RWPE2 (cell line): ENCODE results near the gene CNOT1.
A peak's percentile ranks its signal among the peaks of the same experiment; 100 is the strongest.

Experiments
- ATAC-seq: fragments of 200-7000 bp; cut with Tn5 transposase; 3 replicates; pipeline ENCODE4 v1.9.1; 2021; ENCODE audit warnings: low read depth
- DNase-seq: peaks from one replicate; pipeline ENCODE4 v3.0.0-alpha.2; 2020; ENCODE audit warnings: low spot score
- H3K27ac ChIP-seq: fragments of 450-650 bp; 2 replicates; pipeline ENCODE4 v1.5.1; 2017; ENCODE audit warnings: mild to moderate bottlenecking; ENCODE audit not compliant: poor library complexity, severe bottlenecking
- H3K27me3 ChIP-seq: fragments of 250-450 bp; sonication (Bioruptor Pico); 2 replicates; pipeline ENCODE4 v1.5.1; 2021; ENCODE audit warnings: mild to moderate bottlenecking, moderate library complexity; ENCODE audit not compliant: insufficient read depth, poor library complexity, severe bottlenecking
- H3K36me3 ChIP-seq: fragments of 250-450 bp; sonication (Bioruptor Pico); 2 replicates; pipeline ENCODE4 v1.5.1; 2020; ENCODE audit warnings: low read depth, mild to moderate bottlenecking, moderate library complexity
- H3K4me1 ChIP-seq: fragments of 250-450 bp; sonication (Bioruptor Pico); 2 replicates; pipeline ENCODE4 v1.5.1; 2021; ENCODE audit warnings: mild to moderate bottlenecking, moderate library complexity; ENCODE audit not compliant: insufficient read depth, poor library complexity, severe bottlenecking
- H3K4me3 ChIP-seq: fragments of 250-450 bp; sonication (Bioruptor Pico); 2 replicates; pipeline ENCODE4 v1.5.1; 2021; ENCODE audit warnings: mild to moderate bottlenecking, moderate library complexity; ENCODE audit not compliant: severe bottlenecking
- H3K9me3 ChIP-seq: fragments of 250-450 bp; sonication (Bioruptor Pico); 2 replicates; pipeline ENCODE4 v1.5.1; 2021; ENCODE audit warnings: mild to moderate bottlenecking, moderate library complexity; ENCODE audit not compliant: severe bottlenecking
- TF ChIP-seq, protein P1 (sequence below): fragments of 450-650 bp; IDR thresholded peaks from one replicate; pipeline ENCODE4 v1.5.1; 2017; ENCODE audit warnings: mild to moderate bottlenecking, moderate library complexity; ENCODE audit not compliant: poor library complexity, severe bottlenecking

The CNOT1 gene

DNA sequence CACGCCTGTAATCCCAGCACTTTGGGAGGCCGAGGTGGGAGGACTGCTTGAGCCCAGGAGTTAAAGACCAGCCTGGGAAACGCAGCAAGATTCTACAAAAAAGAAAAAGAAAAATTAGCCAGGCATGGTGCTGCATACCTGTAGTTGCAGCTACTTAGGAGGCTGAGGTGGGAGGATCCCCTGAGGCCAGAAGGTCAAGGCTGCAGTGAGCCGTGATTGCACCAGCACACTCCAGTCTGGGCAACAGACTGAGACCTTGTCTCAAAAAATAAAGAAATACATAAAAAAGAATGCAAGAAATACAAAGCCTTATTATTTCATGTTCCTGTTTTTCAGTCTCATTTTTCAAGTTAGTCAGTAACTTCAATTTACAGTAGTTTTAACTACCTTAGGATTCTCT, 5.9 kb upstream of the CNOT1 start:
- TF ChIP-seq, protein P1, sequence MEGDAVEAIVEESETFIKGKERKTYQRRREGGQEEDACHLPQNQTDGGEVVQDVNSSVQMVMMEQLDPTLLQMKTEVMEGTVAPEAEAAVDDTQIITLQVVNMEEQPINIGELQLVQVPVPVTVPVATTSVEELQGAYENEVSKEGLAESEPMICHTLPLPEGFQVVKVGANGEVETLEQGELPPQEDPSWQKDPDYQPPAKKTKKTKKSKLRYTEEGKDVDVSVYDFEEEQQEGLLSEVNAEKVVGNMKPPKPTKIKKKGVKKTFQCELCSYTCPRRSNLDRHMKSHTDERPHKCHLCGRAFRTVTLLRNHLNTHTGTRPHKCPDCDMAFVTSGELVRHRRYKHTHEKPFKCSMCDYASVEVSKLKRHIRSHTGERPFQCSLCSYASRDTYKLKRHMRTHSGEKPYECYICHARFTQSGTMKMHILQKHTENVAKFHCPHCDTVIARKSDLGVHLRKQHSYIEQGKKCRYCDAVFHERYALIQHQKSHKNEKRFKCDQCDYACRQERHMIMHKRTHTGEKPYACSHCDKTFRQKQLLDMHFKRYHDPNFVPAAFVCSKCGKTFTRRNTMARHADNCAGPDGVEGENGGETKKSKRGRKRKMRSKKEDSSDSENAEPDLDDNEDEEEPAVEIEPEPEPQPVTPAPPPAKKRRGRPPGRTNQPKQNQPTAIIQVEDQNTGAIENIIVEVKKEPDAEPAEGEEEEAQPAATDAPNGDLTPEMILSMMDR = no peak
- no peaks in the 10 kb centered on the region for H3K36me3 ChIP-seq
- no peak overlapping the region for H3K4me3 ChIP-seq
- peaks cover 4% of the 10 kb centered on the region for H3K4me1 ChIP-seq
- ATAC-seq = no peak
- H3K9me3 ChIP-seq = no peaks in the 10 kb centered on the region
- no peak overlapping the region for H3K27ac ChIP-seq
- DNase-seq = no peak
- H3K27me3 ChIP-seq = no peaks in the 10 kb centered on the region

DNA sequence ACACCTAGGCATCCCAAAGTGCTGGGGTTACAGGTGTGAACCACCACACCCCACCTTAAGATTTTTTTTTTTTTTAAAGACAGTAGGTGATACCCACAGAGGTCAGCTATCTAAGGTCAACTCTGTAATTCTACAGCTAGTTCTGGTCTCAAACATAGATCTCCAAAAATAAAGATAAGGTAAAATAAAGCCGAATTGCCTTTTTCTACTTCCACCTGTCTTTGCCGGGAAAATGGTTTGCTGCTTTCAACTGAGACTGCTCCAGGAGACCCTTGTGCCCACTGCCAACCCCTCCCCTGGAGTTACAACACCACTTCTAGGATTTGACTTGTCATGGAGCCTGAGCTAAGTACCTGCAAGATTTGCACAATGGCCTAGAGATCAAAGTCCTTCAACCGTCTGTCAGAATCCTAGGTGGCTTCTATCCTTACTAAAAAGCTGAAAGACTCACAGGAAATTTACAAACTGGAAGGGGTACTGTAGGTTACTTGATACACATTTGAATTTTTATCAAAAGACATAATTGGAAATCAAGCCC, 4.7 kb upstream of the CNOT1 start:
- H3K27ac ChIP-seq = no peak overlapping the region
- no peaks in the 10 kb centered on the region for H3K27me3 ChIP-seq
- TF ChIP-seq, protein P1 = no peak
- H3K4me1 ChIP-seq = peaks cover 4% of the 10 kb centered on the region
- H3K36me3 ChIP-seq = no peaks in the 10 kb centered on the region
- DNase-seq (no peak), ATAC-seq (no peak)
- H3K9me3 ChIP-seq = no peaks in the 10 kb centered on the region
- H3K4me3 ChIP-seq = no peak overlapping the region

DNA sequence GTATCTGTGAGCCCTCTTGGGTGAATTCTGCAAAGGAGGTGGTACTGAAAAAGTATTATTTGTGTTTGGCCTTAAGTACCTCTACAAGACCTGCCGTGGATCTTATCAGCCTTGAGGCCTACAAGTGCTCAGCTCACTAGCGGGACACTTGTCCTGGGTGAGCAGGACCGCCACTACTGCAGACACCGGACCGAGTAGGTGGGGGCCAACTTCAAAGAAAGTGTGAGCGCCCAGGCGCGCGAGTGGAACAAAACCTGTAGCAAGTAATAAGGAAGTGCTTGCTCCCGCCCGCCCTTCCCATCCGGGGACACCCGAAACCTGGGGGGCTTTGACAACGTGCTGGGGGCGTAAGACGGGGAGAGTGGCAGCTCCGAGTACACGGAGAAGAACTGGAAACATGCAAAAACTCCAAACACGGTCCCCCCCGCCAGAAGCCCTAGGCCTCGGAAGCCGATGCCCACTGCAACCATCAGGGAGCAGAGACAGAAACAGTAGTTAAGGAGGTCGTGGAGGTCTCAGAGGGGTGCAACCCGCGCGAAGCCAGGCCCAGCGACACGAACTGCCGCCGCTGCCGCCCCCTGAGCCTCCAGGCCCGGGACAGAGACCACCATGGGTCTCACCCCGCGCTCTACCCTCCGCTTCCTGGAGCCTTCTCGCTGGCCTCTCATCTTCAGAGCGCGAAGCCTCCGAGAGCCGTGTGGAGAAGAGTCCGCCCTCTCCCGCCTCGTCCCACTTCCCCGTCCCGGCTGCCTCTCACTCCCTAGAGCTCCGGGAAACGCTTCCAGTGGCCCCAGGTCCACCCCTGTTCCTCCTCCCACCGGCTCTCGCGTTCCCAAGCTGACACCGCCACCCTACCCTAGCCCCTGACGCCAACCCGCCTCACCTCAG, 537 bp downstream of the CNOT1 start:
- peaks cover 5% of the 10 kb centered on the region for H3K4me1 ChIP-seq
- no peaks in the 10 kb centered on the region for H3K9me3 ChIP-seq
- peak overlapping the region; percentile 95 for H3K4me3 ChIP-seq
- H3K36me3 ChIP-seq = peaks cover 32% of the 10 kb centered on the region
- peak overlapping the region; percentile 89 for H3K27ac ChIP-seq
- TF ChIP-seq, protein P1 = no peak
- ATAC-seq (peak; percentile 41), DNase-seq (peak; percentile 74)
- H3K27me3 ChIP-seq = no peaks in the 10 kb centered on the region

DNA sequence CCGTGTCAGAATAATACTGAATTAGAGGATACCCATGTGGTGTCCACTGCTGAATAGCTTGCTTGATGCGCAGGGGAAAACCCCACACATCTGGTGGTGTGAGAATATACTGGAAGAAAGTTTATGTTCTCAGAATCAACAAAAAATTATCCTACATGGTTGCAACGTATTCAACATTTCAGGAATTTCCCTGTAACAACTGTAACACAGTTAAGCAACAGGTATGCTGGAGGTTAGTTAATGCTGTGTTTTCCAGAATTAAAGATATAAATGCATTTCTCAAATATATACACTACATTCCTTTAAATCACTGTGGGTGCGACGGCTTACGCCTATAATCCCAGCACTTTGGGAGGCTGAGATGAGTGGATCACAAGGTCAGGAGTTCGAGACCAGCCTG, 5.4 kb downstream of the CNOT1 start:
- Histone ChIP-seq H3K4me3 (no peak overlapping the region), H3K9me3 (no peaks in the 10 kb centered on the region), H3K27ac (no peak overlapping the region), H3K36me3 (peaks cover 80% of the 10 kb centered on the region), H3K4me1 (peaks cover 5% of the 10 kb centered on the region), H3K27me3 (no peaks in the 10 kb centered on the region)
- TF ChIP-seq, protein P1 = no peak
- DNase-seq (no peak), ATAC-seq (no peak)

DNA sequence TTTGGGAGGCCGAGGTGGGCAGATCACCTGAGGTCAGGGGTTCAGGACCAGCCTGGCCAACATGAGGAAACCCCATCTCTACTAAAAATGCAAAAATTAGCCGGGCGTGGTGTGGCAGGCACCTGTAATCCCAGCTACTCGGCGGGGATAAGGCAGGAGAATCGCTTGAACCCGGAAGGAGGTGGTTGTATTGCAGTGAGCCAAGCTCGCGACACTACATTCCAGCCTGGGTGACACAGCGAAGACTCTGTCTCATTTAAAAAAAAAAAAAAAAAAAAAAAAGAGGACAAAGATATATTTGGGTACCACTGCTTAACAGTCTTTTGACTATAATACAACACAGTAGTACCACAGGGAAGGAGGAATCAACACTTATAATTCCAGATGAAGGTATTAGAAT, 9.2 kb downstream of the CNOT1 start:
- peaks cover 92% of the 10 kb centered on the region for H3K36me3 ChIP-seq
- DNase-seq (no peak), ATAC-seq (no peak)
- no peaks in the 10 kb centered on the region for H3K4me1 ChIP-seq
- H3K27ac ChIP-seq = no peak overlapping the region
- no peaks in the 10 kb centered on the region for H3K9me3 ChIP-seq
- TF ChIP-seq, protein P1 = no peak
- no peaks in the 10 kb centered on the region for H3K27me3 ChIP-seq
- no peak overlapping the region for H3K4me3 ChIP-seq
